ENCODE measurements around the gene CSF2RB.
A peak's percentile ranks its signal among the peaks of the same experiment; 100 is the strongest.

Gene CSF2RB

GRCh38 chr22:36921309-36922104 lies 8.1 kb downstream of the CSF2RB start:
- Mint-ChIP-seq H3K27ac (peak overlapping the region; percentile 80), H3K4me3 (peak overlapping the region; percentile 21), H3K4me1 (peaks cover 32% of the 10 kb centered on the region), H3K9me3 (no peaks in the 10 kb centered on the region), H3K27me3 (no peaks in the 10 kb centered on the region), H3K36me3 (peaks cover 43% of the 10 kb centered on the region)
- DNase-seq (ENCODE audit: low spot score in 2 of 2) = peak in 1 of 2 donors; percentile 54
- ATAC-seq (ENCODE audit: low read depth) = peak; percentile 99

- H3K27ac Mint-ChIP-seq = no peak overlapping the region
- H3K9me3 Mint-ChIP-seq = no peaks in the 10 kb centered on the region
- H3K36me3 Mint-ChIP-seq = peaks cover 46% of the 10 kb centered on the region
- ATAC-seq (ENCODE audit: low read depth) = no peak
- peaks cover 28% of the 10 kb centered on the region for H3K4me1 Mint-ChIP-seq
- no peak overlapping the region for H3K4me3 Mint-ChIP-seq
- no peak for DNase-seq (ENCODE audit: low spot score in 2 of 2)
- no peaks in the 10 kb centered on the region for H3K27me3 Mint-ChIP-seq
Observed at GRCh38 chr22:36922105-36922608, 8.7 kb downstream of the CSF2RB start.

- H3K36me3 Mint-ChIP-seq = peaks cover 51% of the 10 kb centered on the region
- no peaks in the 10 kb centered on the region for H3K9me3 Mint-ChIP-seq
- H3K27me3 Mint-ChIP-seq = no peaks in the 10 kb centered on the region
- no peak overlapping the region for H3K27ac Mint-ChIP-seq
- DNase-seq (ENCODE audit: low spot score in 2 of 2) (no peak), ATAC-seq (ENCODE audit: low read depth) (no peak)
- peaks cover 25% of the 10 kb centered on the region for H3K4me1 Mint-ChIP-seq
- H3K4me3 Mint-ChIP-seq = no peak overlapping the region
Observed at GRCh38 chr22:36922711-36923110, 9.3 kb downstream of the CSF2RB start.

DNA sequence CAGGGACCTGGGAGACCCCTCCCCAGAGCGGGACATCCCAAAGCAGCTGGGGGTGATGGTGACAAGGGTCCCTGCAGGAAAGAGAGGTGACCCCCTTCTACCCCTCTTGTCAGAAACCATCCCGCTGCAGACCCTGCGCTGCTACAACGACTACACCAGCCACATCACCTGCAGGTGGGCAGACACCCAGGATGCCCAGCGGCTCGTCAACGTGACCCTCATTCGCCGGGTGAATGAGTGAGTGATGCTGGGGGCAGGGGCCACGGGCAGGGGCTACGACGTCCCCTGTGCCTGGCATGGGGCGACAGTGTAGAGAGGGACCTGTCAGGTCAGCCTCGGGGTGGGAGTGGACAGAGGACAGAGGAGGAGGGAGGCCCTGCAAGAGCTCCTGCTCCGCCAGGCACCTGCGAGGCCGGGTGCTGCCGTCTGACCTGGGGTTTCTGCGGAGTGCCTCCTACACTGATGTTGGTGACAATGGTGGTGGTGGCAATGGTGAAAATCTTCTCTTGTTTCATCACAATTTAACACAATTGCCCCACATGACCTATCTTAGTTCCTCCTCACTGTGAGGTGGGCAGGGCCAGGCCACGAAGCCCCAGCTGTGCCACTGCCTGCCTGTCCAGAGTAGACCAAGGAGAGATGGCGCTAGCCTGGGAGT lies 9.8 kb downstream of the CSF2RB start:
- H3K36me3 Mint-ChIP-seq = peaks cover 53% of the 10 kb centered on the region
- H3K4me1 Mint-ChIP-seq = peaks cover 25% of the 10 kb centered on the region
- H3K9me3 Mint-ChIP-seq = no peaks in the 10 kb centered on the region
- no peaks in the 10 kb centered on the region for H3K27me3 Mint-ChIP-seq
- no peak overlapping the region for H3K4me3 Mint-ChIP-seq
- ATAC-seq (ENCODE audit: low read depth) = no peak
- DNase-seq (ENCODE audit: low spot score in 2 of 2) = no peak
- no peak overlapping the region for H3K27ac Mint-ChIP-seq

DNA sequence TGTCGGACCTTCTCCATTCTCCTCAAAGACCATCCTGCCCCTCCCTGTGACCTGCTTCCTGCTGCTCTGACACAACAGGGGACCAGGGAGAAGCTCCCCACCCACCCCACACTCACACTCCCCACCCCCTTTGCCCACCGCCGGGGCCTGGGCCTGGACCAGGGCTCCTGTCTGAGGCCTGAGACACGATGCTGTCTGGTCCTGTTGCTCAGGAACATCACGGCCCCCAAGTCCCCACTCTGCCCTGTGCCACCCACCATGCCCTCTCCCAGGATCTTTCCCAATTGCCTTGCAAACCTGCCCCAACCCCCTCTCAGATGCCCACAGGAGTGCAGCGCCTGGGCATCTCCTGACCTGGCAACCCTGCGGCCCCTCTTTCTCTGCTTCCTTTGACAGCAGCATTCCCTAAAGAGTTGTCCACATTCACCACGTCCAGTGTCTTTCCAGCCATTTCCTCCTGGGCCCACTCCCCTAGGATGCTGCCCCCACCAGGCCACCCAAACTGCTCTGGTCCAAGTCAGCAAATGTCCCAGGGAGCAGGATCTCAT lies 10.8 kb downstream of the CSF2RB start:
- peaks cover 52% of the 10 kb centered on the region for H3K36me3 Mint-ChIP-seq
- DNase-seq (ENCODE audit: low spot score in 2 of 2) = no peak
- ATAC-seq (ENCODE audit: low read depth) = no peak
- H3K27ac Mint-ChIP-seq = peak overlapping the region; percentile 79
- no peak overlapping the region for H3K4me3 Mint-ChIP-seq
- no peaks in the 10 kb centered on the region for H3K27me3 Mint-ChIP-seq
- no peaks in the 10 kb centered on the region for H3K9me3 Mint-ChIP-seq
- H3K4me1 Mint-ChIP-seq = peaks cover 22% of the 10 kb centered on the region

- H3K27ac Mint-ChIP-seq = peak overlapping the region; percentile 79
- H3K4me1 Mint-ChIP-seq = peaks cover 13% of the 10 kb centered on the region
- H3K9me3 Mint-ChIP-seq = no peaks in the 10 kb centered on the region
- no peak overlapping the region for H3K4me3 Mint-ChIP-seq
- no peak for ATAC-seq (ENCODE audit: low read depth)
- DNase-seq (ENCODE audit: low spot score in 2 of 2) = no peak
- H3K36me3 Mint-ChIP-seq = peaks cover 44% of the 10 kb centered on the region
- H3K27me3 Mint-ChIP-seq = no peaks in the 10 kb centered on the region
Observed at GRCh38 chr22:36925388-36926290, 12.2 kb downstream of the CSF2RB start.

GRCh38 chr22:36926309-36926708 lies 12.9 kb downstream of the CSF2RB start:
- Mint-ChIP-seq H3K27me3 (no peaks in the 10 kb centered on the region), H3K36me3 (peaks cover 41% of the 10 kb centered on the region), H3K9me3 (no peaks in the 10 kb centered on the region), H3K4me1 (peaks cover 6% of the 10 kb centered on the region), H3K4me3 (no peak overlapping the region), H3K27ac (peak overlapping the region; percentile 53)
- DNase-seq (ENCODE audit: low spot score in 2 of 2) = no peak
- no peak for ATAC-seq (ENCODE audit: low read depth)

DNA sequence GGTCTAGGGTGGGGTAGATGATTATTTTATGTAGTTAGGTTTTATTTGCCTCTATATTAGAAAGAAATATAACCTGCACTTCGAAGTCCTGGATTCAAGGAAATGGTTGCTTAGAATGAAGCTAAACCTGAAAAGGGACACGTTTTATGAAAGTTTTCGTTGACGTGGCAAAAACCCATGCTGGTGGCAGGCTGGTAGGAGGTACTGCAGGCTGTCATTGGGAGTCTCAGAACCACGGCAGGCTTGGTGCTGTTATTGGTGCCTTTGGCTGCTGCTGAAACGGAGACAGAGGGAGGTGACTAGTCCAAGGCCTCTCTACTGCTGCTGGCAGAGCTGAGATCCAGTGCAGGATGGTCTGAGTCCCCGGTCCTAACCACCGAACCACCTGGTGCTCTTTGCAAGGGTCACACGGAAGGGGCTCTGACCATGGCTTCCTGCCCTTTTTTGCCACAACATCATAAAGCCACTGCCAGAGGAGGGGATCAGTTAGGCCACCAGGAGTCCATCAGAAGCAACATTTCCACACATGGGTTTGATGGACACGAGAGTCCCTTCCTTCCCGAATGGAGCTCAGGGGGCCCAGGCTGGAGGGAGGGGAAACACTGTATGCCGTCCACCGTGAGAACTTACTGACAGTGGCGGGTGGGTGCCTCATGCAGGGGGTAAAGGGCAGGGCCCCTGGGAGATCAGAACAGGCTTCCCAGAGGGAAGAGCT lies 13.4 kb downstream of the CSF2RB start:
- DNase-seq (ENCODE audit: low spot score in 2 of 2) (no peak), ATAC-seq (ENCODE audit: low read depth) (no peak)
- no peak overlapping the region for H3K27ac Mint-ChIP-seq
- peaks cover 4% of the 10 kb centered on the region for H3K4me1 Mint-ChIP-seq
- H3K36me3 Mint-ChIP-seq = peaks cover 40% of the 10 kb centered on the region
- no peak overlapping the region for H3K4me3 Mint-ChIP-seq
- no peaks in the 10 kb centered on the region for H3K27me3 Mint-ChIP-seq
- H3K9me3 Mint-ChIP-seq = no peaks in the 10 kb centered on the region

GRCh38 chr22:36927671-36928070 lies 14.2 kb downstream of the CSF2RB start:
- ATAC-seq (ENCODE audit: low read depth) (no peak), DNase-seq (ENCODE audit: low spot score in 2 of 2) (no peak)
- no peaks in the 10 kb centered on the region for H3K9me3 Mint-ChIP-seq
- H3K4me3 Mint-ChIP-seq = no peak overlapping the region
- peaks cover 41% of the 10 kb centered on the region for H3K36me3 Mint-ChIP-seq
- H3K27me3 Mint-ChIP-seq = no peaks in the 10 kb centered on the region
- H3K4me1 Mint-ChIP-seq = peaks cover 4% of the 10 kb centered on the region
- H3K27ac Mint-ChIP-seq = no peak overlapping the region

GRCh38 chr22:36928196-36928595 lies 14.8 kb downstream of the CSF2RB start:
- H3K9me3 Mint-ChIP-seq = no peaks in the 10 kb centered on the region
- H3K36me3 Mint-ChIP-seq = peaks cover 44% of the 10 kb centered on the region
- DNase-seq (ENCODE audit: low spot score in 2 of 2) (no peak), ATAC-seq (ENCODE audit: low read depth) (no peak)
- no peak overlapping the region for H3K4me3 Mint-ChIP-seq
- no peak overlapping the region for H3K27ac Mint-ChIP-seq
- H3K4me1 Mint-ChIP-seq = peaks cover 4% of the 10 kb centered on the region
- no peaks in the 10 kb centered on the region for H3K27me3 Mint-ChIP-seq

DNA sequence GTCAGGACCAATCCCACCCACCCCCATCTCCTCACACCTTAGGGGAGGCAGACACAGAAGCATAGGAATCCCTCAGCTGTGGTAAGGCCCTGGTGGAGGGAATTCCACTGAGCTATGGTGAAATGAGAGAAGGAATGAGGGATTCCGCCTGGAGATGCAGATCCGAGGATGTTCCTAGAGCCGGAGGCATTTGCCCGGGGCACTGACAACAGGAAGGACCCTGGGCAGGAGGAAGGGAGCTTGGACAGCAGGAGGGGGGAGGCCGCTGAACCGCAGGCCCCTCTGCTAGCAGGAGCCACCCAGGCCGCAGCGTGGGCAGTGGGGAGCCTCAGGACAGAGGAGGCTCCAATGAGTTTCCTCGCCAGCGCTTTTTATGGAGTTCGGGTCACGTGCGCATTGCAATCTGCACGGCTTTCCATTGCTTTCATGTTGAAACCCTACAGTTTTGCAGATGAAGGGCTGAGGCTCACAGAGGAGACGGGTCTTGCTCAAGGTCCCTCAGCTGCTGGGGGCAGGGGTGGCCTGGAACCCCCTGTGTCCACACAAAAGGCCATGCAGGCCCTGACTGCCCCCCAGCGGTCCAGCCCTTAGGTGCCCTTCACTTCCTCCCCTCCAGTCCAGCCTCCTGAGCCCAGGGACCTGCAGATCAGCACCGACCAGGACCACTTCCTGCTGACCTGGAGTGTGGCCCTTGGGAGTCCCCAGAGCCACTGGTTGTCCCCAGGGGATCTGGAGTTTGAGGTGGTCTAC lies 15.5 kb downstream of the CSF2RB start:
- DNase-seq (ENCODE audit: low spot score in 2 of 2) (no peak), ATAC-seq (ENCODE audit: low read depth) (no peak)
- H3K27ac Mint-ChIP-seq = no peak overlapping the region
- peaks cover 41% of the 10 kb centered on the region for H3K36me3 Mint-ChIP-seq
- H3K4me1 Mint-ChIP-seq = peaks cover 4% of the 10 kb centered on the region
- H3K4me3 Mint-ChIP-seq = no peak overlapping the region
- no peaks in the 10 kb centered on the region for H3K9me3 Mint-ChIP-seq
- H3K27me3 Mint-ChIP-seq = no peaks in the 10 kb centered on the region

DNA sequence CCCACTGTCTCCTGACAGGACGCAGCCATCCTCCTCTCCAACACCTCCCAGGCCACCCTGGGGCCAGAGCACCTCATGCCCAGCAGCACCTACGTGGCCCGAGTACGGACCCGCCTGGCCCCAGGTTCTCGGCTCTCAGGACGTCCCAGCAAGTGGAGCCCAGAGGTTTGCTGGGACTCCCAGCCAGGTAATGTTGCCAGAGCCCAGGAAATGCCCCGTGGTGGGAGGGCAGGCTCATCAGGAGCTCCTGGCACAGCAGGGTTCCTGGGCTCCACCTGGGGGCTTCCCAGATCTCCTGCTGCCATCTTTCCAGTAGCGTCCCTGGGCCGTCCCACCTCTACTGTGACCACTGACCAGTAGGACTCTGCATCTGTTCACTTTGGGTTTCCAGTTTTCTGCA lies 16.2 kb downstream of the CSF2RB start:
- H3K4me1 Mint-ChIP-seq = peaks cover 4% of the 10 kb centered on the region
- no peaks in the 10 kb centered on the region for H3K9me3 Mint-ChIP-seq
- ATAC-seq (ENCODE audit: low read depth) (no peak), DNase-seq (ENCODE audit: low spot score in 2 of 2) (no peak)
- H3K36me3 Mint-ChIP-seq = peaks cover 41% of the 10 kb centered on the region
- H3K27ac Mint-ChIP-seq = no peak overlapping the region
- no peaks in the 10 kb centered on the region for H3K27me3 Mint-ChIP-seq
- no peak overlapping the region for H3K4me3 Mint-ChIP-seq

Data from memory B cell (primary cell).